WERI-Rb-1 (cell line): Measurements from ENCODE around the gene SLC10A7.
A peak's percentile ranks its signal among the peaks of the same experiment; 100 is the strongest.

Experiments
- DNase-seq: peaks from one replicate; pipeline ENCODE4 v3.0.0-alpha.2; 2020
- H3K27ac ChIP-seq: fragments of 250-450 bp; sonication (Bioruptor Pico); 2 replicates; pipeline ENCODE4 v1.5.1; 2020; ENCODE audit warnings: mild to moderate bottlenecking, moderate library complexity
- H3K27me3 ChIP-seq: fragments of 250-450 bp; sonication (Bioruptor Pico); 2 replicates; pipeline ENCODE4 v1.5.1; 2021; ENCODE audit warnings: mild to moderate bottlenecking, low read depth, moderate library complexity; ENCODE audit not compliant: insufficient read depth, severe bottlenecking
- H3K36me3 ChIP-seq: fragments of 250-450 bp; sonication (Bioruptor Pico); 2 replicates; pipeline ENCODE4 v1.5.1; 2020; ENCODE audit warnings: mild to moderate bottlenecking, moderate library complexity
- H3K4me3 ChIP-seq: 2 replicates; pipeline ENCODE4 v1.5.1; 2011; ENCODE audit warnings: low read depth, mild to moderate bottlenecking, control low read depth, low read length
- H3K9me3 ChIP-seq: fragments of 250-450 bp; sonication (Bioruptor Pico); 2 replicates; pipeline ENCODE4 v1.5.1; 2021; ENCODE audit warnings: mild to moderate bottlenecking, moderate library complexity; ENCODE audit not compliant: severe bottlenecking
- CTCF ChIP-seq: IDR thresholded peaks from 2 replicates; pipeline ENCODE4 v1.5.1; 2011; ENCODE audit warnings: low read depth, mild to moderate bottlenecking, control low read depth, inconsistent platforms, low read length

SLC10A7 gene

GRCh38 chr4:146521541-146522097, at the start of gene SLC10A7:
Gene SLC10A7 (minus strand): TSS chr4:146521940. CDS start chr4:146521717, 223 bp downstream.
- peak within 1 kb of the TSS; percentile 90 for H3K27ac ChIP-seq
- DNase-seq = peak; percentile 89
- TF ChIP-seq CTCF = no peak
- no peaks in the 10 kb centered on the region for H3K27me3 ChIP-seq
- peaks cover 3% of the 10 kb centered on the region; the same call in 1 of the 2 replicates for H3K36me3 ChIP-seq
- H3K9me3 ChIP-seq = no peaks in the 10 kb centered on the region
- H3K4me3 ChIP-seq = peak within 1 kb of the TSS; percentile 89

DNA sequence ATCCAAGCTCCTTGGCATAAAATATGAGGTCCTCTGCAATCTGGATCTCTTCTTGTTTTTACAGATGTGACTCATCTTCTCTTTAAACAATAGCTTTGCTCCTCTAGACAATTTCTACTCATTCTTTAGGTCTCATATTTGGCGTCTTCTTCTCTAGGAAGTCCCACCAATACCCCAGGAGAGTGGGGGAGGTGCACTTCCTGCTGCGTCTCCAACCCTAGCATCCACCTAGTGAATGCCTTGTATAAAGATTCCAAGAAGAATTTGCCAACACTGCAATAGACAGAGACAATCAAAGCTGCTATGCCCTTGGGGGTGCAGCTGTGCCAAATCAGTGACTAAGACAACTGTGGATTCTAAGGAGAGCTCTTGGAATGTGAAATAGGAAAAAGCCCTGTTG, 45.7 kb upstream of the SLC10A7 start:
- TF ChIP-seq CTCF = no peak
- H3K27ac ChIP-seq = no peak overlapping the region
- peaks cover 2% of the 10 kb centered on the region for H3K9me3 ChIP-seq
- no peak for DNase-seq
- no peaks in the 10 kb centered on the region for H3K27me3 ChIP-seq
- H3K36me3 ChIP-seq = no peaks in the 10 kb centered on the region
- no peak overlapping the region for H3K4me3 ChIP-seq

DNA sequence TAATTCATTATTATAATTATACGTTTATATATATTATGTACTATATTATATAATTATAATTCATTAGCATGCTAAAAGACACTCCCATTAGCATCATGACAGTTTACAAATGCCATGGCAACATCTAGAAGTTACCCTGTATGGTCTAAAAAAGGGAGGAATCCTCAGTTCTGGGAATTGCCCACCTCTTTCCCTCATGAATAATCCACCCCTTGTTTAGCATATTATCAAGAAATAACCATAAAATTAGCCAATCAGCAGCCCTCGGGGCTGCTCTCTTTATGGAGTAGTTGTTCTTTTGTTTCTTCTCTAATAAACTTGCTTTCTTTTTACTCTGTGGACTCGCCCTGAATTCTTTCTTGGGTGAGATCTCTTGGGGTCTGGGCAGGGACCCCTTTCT, 42.8 kb upstream of the SLC10A7 start:
- TF ChIP-seq CTCF = no peak
- no peak for DNase-seq
- no peaks in the 10 kb centered on the region for H3K27me3 ChIP-seq
- no peak overlapping the region for H3K27ac ChIP-seq
- no peak overlapping the region for H3K4me3 ChIP-seq
- no peaks in the 10 kb centered on the region for H3K9me3 ChIP-seq
- no peaks in the 10 kb centered on the region for H3K36me3 ChIP-seq

- no peaks in the 10 kb centered on the region for H3K36me3 ChIP-seq
Observed at GRCh38 chr4:146550161-146550560, 28.4 kb upstream of the SLC10A7 start.

GRCh38 chr4:146548443-146548842, 26.7 kb upstream of the SLC10A7 start:
- H3K36me3 ChIP-seq = no peaks in the 10 kb centered on the region
- no peak for DNase-seq
- H3K4me3 ChIP-seq = no peak overlapping the region
- H3K9me3 ChIP-seq = no peaks in the 10 kb centered on the region
- H3K27me3 ChIP-seq = no peaks in the 10 kb centered on the region
- no peak for TF ChIP-seq CTCF
- no peak overlapping the region for H3K27ac ChIP-seq

More at GRCh38 chr4:146550161-146550560, 28.4 kb upstream of the SLC10A7 start:
- Histone ChIP-seq H3K27me3 (no peaks in the 10 kb centered on the region), H3K4me3 (no peak overlapping the region), H3K27ac (no peak overlapping the region), H3K9me3 (no peaks in the 10 kb centered on the region)
- DNase-seq = no peak
- no peak for TF ChIP-seq CTCF

DNA sequence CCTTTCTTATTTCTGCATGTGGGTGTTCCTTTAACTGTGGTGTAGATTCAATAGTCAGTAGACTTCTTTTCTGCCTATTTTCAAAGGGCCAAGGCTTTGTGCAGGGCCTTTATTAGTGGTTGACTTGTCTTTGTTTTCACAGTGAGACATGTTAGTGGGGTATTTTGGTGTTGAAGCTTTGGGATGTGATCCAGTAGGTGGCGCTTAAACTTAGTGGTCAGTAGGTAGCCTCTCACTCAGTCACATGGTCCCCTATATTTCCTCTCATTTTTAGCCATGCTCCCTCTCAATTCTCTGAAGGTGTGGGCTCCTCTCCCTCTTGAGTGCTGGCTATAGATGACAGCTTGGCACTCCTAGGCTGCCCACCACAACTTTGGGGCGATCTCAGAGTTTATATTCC, 23.4 kb upstream of the SLC10A7 start:
- TF ChIP-seq CTCF = peak; percentile 64
- peak; percentile 30 for DNase-seq

More for the DNA sequence above, 23.4 kb upstream of the SLC10A7 start:
- H3K4me3 ChIP-seq = no peak overlapping the region
- no peaks in the 10 kb centered on the region for H3K27me3 ChIP-seq
- no peaks in the 10 kb centered on the region for H3K9me3 ChIP-seq
- H3K27ac ChIP-seq = no peak overlapping the region
- H3K36me3 ChIP-seq = no peaks in the 10 kb centered on the region
